CD14-positive monocyte (primary cell): ENCODE results near the gene PPM1H. TPM values are rescaled to one million over a fixed set of nuclear protein-coding genes. Genes with fewer than 3 reads are reported as not detected.

Experiments
- DNase-seq, 3 donors: peaks; one replicate each; pipeline ENCODE4 v3.0.0-alpha.2; 2011 to 2022
- H2AFZ ChIP-seq: 2 replicates; pipeline ENCODE4 v1.6.0; 2012; ENCODE audit warnings: mild to moderate bottlenecking, low read depth, low read length, inconsistent platforms; ENCODE audit not compliant: insufficient read depth, poor library complexity, severe bottlenecking
- H3K27ac ChIP-seq, 2 donors: 1 replicate in 1 of 2; 2 replicates in 1 of 2; pipeline ENCODE4 v1.5.1; 2012 to 2013; ENCODE audit warnings: low read length in 2 of 2, control low read depth in 1 of 2, inconsistent platforms in 1 of 2, low read depth in 1 of 2, mild to moderate bottlenecking in 1 of 2
- H3K27me3 ChIP-seq, 2 donors: one replicate each; pipeline versions ENCODE4 v1.6.0 to v1.6.1; 2011 to 2013; ENCODE audit warnings: low read length in 2 of 2; ENCODE audit not compliant: control insufficient read depth in 2 of 2, insufficient read depth in 2 of 2
- H3K36me3 ChIP-seq, 2 donors: replicated peaks in 1 of 2; 1 replicate in 1 of 2; 2 replicates in 1 of 2; pipeline versions ENCODE4 v1.5.1 to v1.6.1; 2012 to 2013; ENCODE audit warnings: low read length in 2 of 2, control low read depth in 1 of 2, inconsistent platforms in 1 of 2, mild to moderate bottlenecking in 1 of 2; ENCODE audit not compliant: insufficient read depth in 2 of 2, control insufficient read depth in 1 of 2
- H3K4me1 ChIP-seq, 2 donors: 1 replicate in 1 of 2; 2 replicates in 1 of 2; pipeline versions ENCODE4 v1.5.1 to v1.6.1; 2012 to 2013; ENCODE audit warnings: low read length in 2 of 2, control low read depth in 1 of 2, inconsistent platforms in 1 of 2, mild to moderate bottlenecking in 1 of 2, moderate library complexity in 1 of 2; ENCODE audit not compliant: insufficient read depth in 2 of 2, control insufficient read depth in 1 of 2
- H3K4me2 ChIP-seq: replicated peaks from 2 replicates; pipeline ENCODE3; 2012; ENCODE audit warnings: low read length, moderate library complexity, mild to moderate bottlenecking; ENCODE audit not compliant: poor library complexity, severe bottlenecking; ENCODE audit errors: extremely low read depth
- H3K4me3 ChIP-seq, 3 experiments: fragments of 200-600 bp in 1 of 3; sonication (generic) in 1 of 3; replicated peaks in 1 of 3; 1 replicate in 2 of 3; 2 replicates in 1 of 3; pipeline ENCODE4 v1.5.1; 2011 to 2013; ENCODE audit warnings: low read length in 3 of 3, mild to moderate bottlenecking in 3 of 3, control low read depth in 2 of 3, low read depth in 2 of 3, inconsistent platforms in 1 of 3, moderate library complexity in 1 of 3
- H3K79me2 ChIP-seq: 2 replicates; pipeline ENCODE4 v1.6.0; 2012; ENCODE audit warnings: mild to moderate bottlenecking, control low read depth, inconsistent platforms, low read length, moderate library complexity; ENCODE audit not compliant: insufficient read depth
- H3K9ac ChIP-seq: 2 replicates; pipeline ENCODE4 v1.6.0; 2017; ENCODE audit warnings: low read length, mild to moderate bottlenecking; ENCODE audit not compliant: insufficient read depth, poor library complexity, severe bottlenecking
- H3K9me3 ChIP-seq, 2 donors: replicated peaks in 1 of 2; 1 replicate in 1 of 2; 2 replicates in 1 of 2; pipeline versions ENCODE4 v1.5.1 to v1.6.1; 2012 to 2013; ENCODE audit warnings: low read length in 2 of 2, control low read depth in 1 of 2; ENCODE audit not compliant: control insufficient read depth in 1 of 2, insufficient read depth in 1 of 2
- H4K20me1 ChIP-seq: 2 replicates; pipeline ENCODE4 v1.6.0; 2012; ENCODE audit warnings: mild to moderate bottlenecking, low read length, control low read depth, moderate library complexity; ENCODE audit not compliant: insufficient read depth
- H3K27ac Mint-ChIP-seq, 7 donors: one replicate each; pipeline ENCODE4 v1.8.0; 2020; ENCODE audit warnings: mild to moderate bottlenecking in 7 of 7, mixed read lengths in 7 of 7, moderate library complexity in 6 of 7, inconsistent platforms in 2 of 7
- H3K27me3 Mint-ChIP-seq, 3 donors: one replicate each; pipeline ENCODE4 v1.8.0; 2021 to 2022; ENCODE audit warnings: low read depth in 3 of 3, mild to moderate bottlenecking in 3 of 3, mixed read lengths in 3 of 3, moderate library complexity in 3 of 3, inconsistent platforms in 1 of 3
- H3K36me3 Mint-ChIP-seq, 2 donors: one replicate each; pipeline ENCODE4 v1.8.0; 2020; ENCODE audit warnings: mixed read lengths in 2 of 2, inconsistent platforms in 1 of 2, mild to moderate bottlenecking in 1 of 2
- H3K4me1 Mint-ChIP-seq: one replicate; pipeline ENCODE4 v1.8.0; 2020; ENCODE audit warnings: mild to moderate bottlenecking, mixed read lengths
- H3K4me3 Mint-ChIP-seq, 2 donors: one replicate each; pipeline ENCODE4 v1.8.0; 2020; ENCODE audit warnings: mild to moderate bottlenecking in 2 of 2, mixed read lengths in 2 of 2, moderate library complexity in 1 of 2
- H3K9me3 Mint-ChIP-seq, 7 donors: one replicate each; pipeline ENCODE4 v1.8.0; 2020 to 2022; ENCODE audit warnings: mixed read lengths in 7 of 7, mild to moderate bottlenecking in 6 of 7, moderate library complexity in 6 of 7, inconsistent platforms in 2 of 7
- WGBS: methylation state at CpG from one replicate; pipeline ENCODE4 v1.1.5; 2013; ENCODE audit warnings: missing lambda C conversion rate; ENCODE audit not compliant: insufficient coverage; 5-methylcytosine and 5-hydroxymethylcytosine counted together
- intact Hi-C, 2 donors: fragments of 100-400 bp; cut with micrococcal nuclease; formaldehyde crosslinking; loops; one replicate each; pipeline versions ENCODE4 v1.15.0 to v1.15.1; 2023
- polyA plus RNA-seq, 3 donors: library from polyadenylated mRNA; depleted of rRNA in 1 of 3; unstranded in 2 of 3; stranded (reverse) in 1 of 3; fragments of 300-500 nt in 2 of 3; fragments of >200 nt in 1 of 3; fragmentation: Illumina TruSeq in 2 of 3; gene quantifications; 1 replicate in 2 of 3; 2 replicates in 1 of 3; pipeline ENCODE4 v1.2.3, GENCODE V29; 2012 to 2021
- TF ChIP-seq, protein P1 (sequence below): fragments of 200-600 bp; IDR thresholded peaks from one replicate; pipeline ENCODE4 v1.8.0; 2022; ENCODE audit warnings: antibody characterized with exemption, mild to moderate bottlenecking

Gene PPM1H
- polyA plus RNA-seq, 3 donors: 1.5 to 2.8 (median 1.9) TPM

DNA sequence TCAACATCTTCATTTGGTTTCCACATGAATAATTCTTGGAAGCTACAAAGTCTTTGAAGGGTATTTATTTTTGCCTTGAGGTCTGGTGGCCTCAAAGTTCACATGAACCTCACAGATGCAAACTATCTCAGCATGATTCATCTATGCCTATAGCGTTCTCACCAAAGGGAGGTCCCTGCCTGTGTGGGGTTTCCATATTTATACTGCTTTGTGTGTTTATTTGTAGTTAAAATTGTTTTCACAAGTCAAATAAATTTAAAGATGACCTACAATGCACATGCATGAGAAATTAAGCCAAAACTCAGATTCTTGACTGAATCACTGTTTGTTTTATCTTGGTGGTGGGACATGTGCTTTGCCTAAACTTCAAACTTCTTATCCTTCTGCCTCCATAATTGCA, 176.7 kb downstream of the PPM1H start:
- intact Hi-C loops: no loop called here
- H3K4me1 ChIP-seq: no peaks in the 10 kb centered on the region
- no peak overlapping the region for H2AFZ ChIP-seq
- DNase-seq: no peak
- no peaks in the 10 kb centered on the region for H3K9me3 ChIP-seq
- no peak overlapping the region for H3K4me3 ChIP-seq
- peaks cover 0 to 1% (median 0%) of the 10 kb centered on the region in 3 donors for H3K27me3 Mint-ChIP-seq
- H3K36me3 Mint-ChIP-seq: peaks cover 3 to 11% of the 10 kb centered on the region in 2 donors
- no peaks in the 10 kb centered on the region for H3K79me2 ChIP-seq
- WGBS: no CpG with 5 or more reads among the region's 1 CpG
- H3K27ac Mint-ChIP-seq: no peak overlapping the region
- no peaks in the 10 kb centered on the region for H3K27me3 ChIP-seq
- TF ChIP-seq, protein P1, sequence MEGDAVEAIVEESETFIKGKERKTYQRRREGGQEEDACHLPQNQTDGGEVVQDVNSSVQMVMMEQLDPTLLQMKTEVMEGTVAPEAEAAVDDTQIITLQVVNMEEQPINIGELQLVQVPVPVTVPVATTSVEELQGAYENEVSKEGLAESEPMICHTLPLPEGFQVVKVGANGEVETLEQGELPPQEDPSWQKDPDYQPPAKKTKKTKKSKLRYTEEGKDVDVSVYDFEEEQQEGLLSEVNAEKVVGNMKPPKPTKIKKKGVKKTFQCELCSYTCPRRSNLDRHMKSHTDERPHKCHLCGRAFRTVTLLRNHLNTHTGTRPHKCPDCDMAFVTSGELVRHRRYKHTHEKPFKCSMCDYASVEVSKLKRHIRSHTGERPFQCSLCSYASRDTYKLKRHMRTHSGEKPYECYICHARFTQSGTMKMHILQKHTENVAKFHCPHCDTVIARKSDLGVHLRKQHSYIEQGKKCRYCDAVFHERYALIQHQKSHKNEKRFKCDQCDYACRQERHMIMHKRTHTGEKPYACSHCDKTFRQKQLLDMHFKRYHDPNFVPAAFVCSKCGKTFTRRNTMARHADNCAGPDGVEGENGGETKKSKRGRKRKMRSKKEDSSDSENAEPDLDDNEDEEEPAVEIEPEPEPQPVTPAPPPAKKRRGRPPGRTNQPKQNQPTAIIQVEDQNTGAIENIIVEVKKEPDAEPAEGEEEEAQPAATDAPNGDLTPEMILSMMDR: no peak
- H4K20me1 ChIP-seq: no peaks in the 10 kb centered on the region
- H3K36me3 ChIP-seq: no peaks in the 10 kb centered on the region
- peaks cover 3% of the 10 kb centered on the region for H3K4me1 Mint-ChIP-seq
- H3K27ac ChIP-seq: no peak overlapping the region
- H3K9me3 Mint-ChIP-seq: peaks cover 0 to 2% (median 0%) of the 10 kb centered on the region in 7 donors
- no peak overlapping the region for H3K9ac ChIP-seq
- no peak overlapping the region for H3K4me3 Mint-ChIP-seq
- no peak overlapping the region for H3K4me2 ChIP-seq

GRCh38 chr12:62757048-62757447, 177.9 kb downstream of the PPM1H start:
- Histone ChIP-seq H3K27ac (no peak overlapping the region), H3K9me3 (no peaks in the 10 kb centered on the region), H3K4me1 (no peaks in the 10 kb centered on the region), H3K79me2 (no peaks in the 10 kb centered on the region), H3K9ac (no peak overlapping the region), H3K4me3 (no peak overlapping the region), H3K36me3 (no peaks in the 10 kb centered on the region), H2AFZ (no peak overlapping the region), H4K20me1 (no peaks in the 10 kb centered on the region), H3K4me2 (no peak overlapping the region), H3K27me3 (no peaks in the 10 kb centered on the region)
- TF ChIP-seq, protein P1: no peak
- Mint-ChIP-seq H3K27me3 (peaks cover 0 to 1% (median 0%) of the 10 kb centered on the region in 3 donors), H3K4me1 (peaks cover 3% of the 10 kb centered on the region), H3K27ac (no peak overlapping the region), H3K9me3 (peaks cover 0 to 2% (median 0%) of the 10 kb centered on the region in 7 donors), H3K36me3 (peaks cover 3 to 7% of the 10 kb centered on the region in 2 donors), H3K4me3 (no peak overlapping the region)
- no CpG with 5 or more reads among the region's 2 CpGs for WGBS
- intact Hi-C loops: no loop called here
- no peak for DNase-seq
